GM18868 (cell line): Measurements from ENCODE around the gene OR51G2.

Experiments
- ATAC-seq: cut with Tn5 transposase; IDR thresholded peaks from one replicate; pipeline ENCODE4 v1.9.1; 2021; ENCODE audit warnings: mild to moderate bottlenecking, moderate library complexity; ENCODE audit not compliant: unreplicated experiment

Gene OR51G2

DNA sequence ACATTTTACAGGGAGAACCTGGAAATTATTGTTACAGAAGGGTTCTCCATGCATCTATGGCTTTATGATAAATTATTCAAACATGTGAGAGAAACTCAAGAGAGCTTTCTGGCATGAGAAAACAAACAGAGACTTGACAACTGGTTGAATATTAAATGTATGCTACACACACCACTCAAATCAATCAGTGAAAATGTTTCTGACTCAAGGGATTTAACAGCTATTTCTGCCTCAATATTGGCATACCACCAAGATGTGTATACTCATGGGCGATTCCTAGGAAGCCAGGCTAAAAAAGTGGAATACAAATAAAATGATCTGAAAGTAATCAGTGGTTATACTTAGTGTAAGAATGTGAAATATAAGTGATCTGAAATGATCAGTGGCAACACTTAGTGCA lies 53.3 kb downstream of the OR51G2 start:
- no peak for ATAC-seq

DNA sequence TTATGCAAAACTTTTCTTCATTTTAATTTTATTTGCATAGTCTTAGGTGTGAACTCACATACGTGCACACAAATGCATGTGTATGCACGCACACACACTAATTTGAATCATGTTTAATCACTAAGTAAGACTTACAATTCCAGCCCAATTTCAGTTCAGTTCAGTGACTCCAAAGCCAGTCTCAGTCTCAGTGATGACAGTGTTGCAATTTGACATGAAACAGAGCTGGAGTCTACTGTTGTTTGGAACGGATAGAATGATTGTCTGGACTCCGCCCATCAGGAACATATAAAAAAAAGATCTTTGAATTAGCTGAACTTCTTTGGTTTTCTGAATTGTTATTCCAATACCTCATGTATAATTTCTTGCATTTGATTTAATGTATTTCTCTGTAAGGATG lies 55.3 kb downstream of the OR51G2 start:
- no peak for ATAC-seq
